ENCODE measurements around the gene CACNA1B. TPM values are rescaled to one million over a fixed set of nuclear protein-coding genes. Genes with fewer than 3 reads are reported as not detected.

The CACNA1B gene
- total and polyA plus RNA-seq, 2 of the 4 experiments (the other 2 are of a cell fraction), result 0.02 TPM; not detected in 1

GRCh38 chr9:138097501-138097991 is 220.0 kb downstream of the CACNA1B start:
- no CpG with 5 or more reads among the region's 13 CpGs for WGBS, 2 experiments (ENCODE audit: extremely low coverage in 2 of 2, insufficient read length in 1 of 2)
- no peak for TF ChIP-seq ELK1 (IDR thresholded peaks at IDR 0.05; ENCODE audit: borderline replicate concordance, low read depth, low read length)
- TF ChIP-seq USF2 (IDR thresholded peaks at IDR 0.05; ENCODE audit: low read depth, low read length), result no peak
- TF ChIP-seq, protein P1, sequence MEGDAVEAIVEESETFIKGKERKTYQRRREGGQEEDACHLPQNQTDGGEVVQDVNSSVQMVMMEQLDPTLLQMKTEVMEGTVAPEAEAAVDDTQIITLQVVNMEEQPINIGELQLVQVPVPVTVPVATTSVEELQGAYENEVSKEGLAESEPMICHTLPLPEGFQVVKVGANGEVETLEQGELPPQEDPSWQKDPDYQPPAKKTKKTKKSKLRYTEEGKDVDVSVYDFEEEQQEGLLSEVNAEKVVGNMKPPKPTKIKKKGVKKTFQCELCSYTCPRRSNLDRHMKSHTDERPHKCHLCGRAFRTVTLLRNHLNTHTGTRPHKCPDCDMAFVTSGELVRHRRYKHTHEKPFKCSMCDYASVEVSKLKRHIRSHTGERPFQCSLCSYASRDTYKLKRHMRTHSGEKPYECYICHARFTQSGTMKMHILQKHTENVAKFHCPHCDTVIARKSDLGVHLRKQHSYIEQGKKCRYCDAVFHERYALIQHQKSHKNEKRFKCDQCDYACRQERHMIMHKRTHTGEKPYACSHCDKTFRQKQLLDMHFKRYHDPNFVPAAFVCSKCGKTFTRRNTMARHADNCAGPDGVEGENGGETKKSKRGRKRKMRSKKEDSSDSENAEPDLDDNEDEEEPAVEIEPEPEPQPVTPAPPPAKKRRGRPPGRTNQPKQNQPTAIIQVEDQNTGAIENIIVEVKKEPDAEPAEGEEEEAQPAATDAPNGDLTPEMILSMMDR (conservative IDR thresholded peaks at IDR 0.05; ENCODE audit: low read depth, low read length), result no peak
- no peak for TF ChIP-seq RCOR1 (IDR thresholded peaks at IDR 0.05; ENCODE audit: insufficient replicate concordance, low read length)
- TF ChIP-seq SMC3 (IDR thresholded peaks at IDR 0.05; ENCODE audit: low read depth, low read length), result no peak
- TF ChIP-seq CEBPB (IDR thresholded peaks at IDR 0.05; ENCODE audit: low read depth, low read length), result no peak
- TF ChIP-seq MAFK (IDR thresholded peaks at IDR 0.05; ENCODE audit: low read depth, low read length), result no peak
- no peak for TF ChIP-seq MXI1 (IDR thresholded peaks at IDR 0.05; ENCODE audit: borderline replicate concordance, low read depth, low read length)
- no peak for TF ChIP-seq FOS (IDR thresholded peaks at IDR 0.05; ENCODE audit: low read depth, low read length)
- TF ChIP-seq RAD21 (IDR thresholded peaks at IDR 0.05; ENCODE audit: low read length), result no peak
- H3K9me1 ChIP-seq (ENCODE audit: insufficient read depth, low read length), result no peaks in the 10 kb centered on the region
- H3K36me3 ChIP-seq (ENCODE audit: control insufficient read depth, insufficient read depth, low read length), result no peaks in the 10 kb centered on the region
- H3K56ac ChIP-seq (ENCODE audit: extremely low read depth, insufficient read depth, low read length), result no peak overlapping the region
- no peak overlapping the region for H3K4me3 ChIP-seq (ENCODE audit: insufficient read depth, low read depth, low read length)
- H3K27me3 ChIP-seq (ENCODE audit: control insufficient read depth, insufficient read depth, low read length), result no peaks in the 10 kb centered on the region
- no peak for DNase-seq
- no TSS peak for BruUV-seq (replicated peaks)
- H3K27ac ChIP-seq (ENCODE audit: insufficient read depth, low read length), result no peak overlapping the region
- H2BK5ac ChIP-seq (ENCODE audit: low read depth, low read length, poor library complexity, severe bottlenecking), result no peak overlapping the region
- H3K4me2 ChIP-seq (ENCODE audit: low read depth, low read length), result no peak overlapping the region
- in situ Hi-C loops (cut with MboI; ENCODE audit: low sequenced_read_pairs) (no loop called here), dilution Hi-C loops (cut with HindIII; ENCODE audit: low sequenced_read_pairs, unreplicated experiment) (no loop called here), intact Hi-C loops (cut with micrococcal nuclease) (no loop called here)
- no peak for ATAC-seq (ENCODE audit: low read depth)
- H3K79me1 ChIP-seq (ENCODE audit: low read depth in 1 of 2, low read length in 2 of 2), result no peaks in the 10 kb centered on the region
- H2BK15ac ChIP-seq (ENCODE audit: low read depth, low read length), result no peak overlapping the region
- H3K9me3 ChIP-seq (ENCODE audit: control insufficient read depth, insufficient read depth, low read length), result peaks cover 49% of the 10 kb centered on the region
- no peak overlapping the region for H3K4ac ChIP-seq (ENCODE audit: low read depth, low read length)
- H2AK9ac ChIP-seq (replicated peaks; ENCODE audit: low read depth, low read length, poor library complexity), result no peak overlapping the region
- no peak overlapping the region for H4K5ac ChIP-seq (ENCODE audit: low read depth, low read length)
- H3K23ac ChIP-seq (ENCODE audit: low read depth, low read length), result no peak overlapping the region
- H3K18ac ChIP-seq (ENCODE audit: low read depth, low read length), result no peak overlapping the region
- ChIA-PET CTCF (no interaction called here), POLR2A (ENCODE audit: unreplicated experiment) (no interaction called here)
- H4K20me1 ChIP-seq (ENCODE audit: insufficient read depth, low read length), result no peaks in the 10 kb centered on the region
- no peaks in the 10 kb centered on the region for H3K4me1 ChIP-seq (ENCODE audit: control insufficient read depth, insufficient read depth, low read length)
- H3K14ac ChIP-seq (replicated peaks; ENCODE audit: low read depth, low read length), result no peak overlapping the region
- H4K91ac ChIP-seq (ENCODE audit: insufficient read depth, low read depth, low read length), result no peak overlapping the region
- H3K9ac ChIP-seq (ENCODE audit: low read depth, low read length), result no peak overlapping the region
- no peak overlapping the region for H2AK5ac ChIP-seq (ENCODE audit: low read depth, low read length)
- H2BK120ac ChIP-seq (ENCODE audit: low read depth, low read length), result no peak overlapping the region
- no peak overlapping the region for H2AFZ ChIP-seq (replicated peaks; ENCODE audit: low read length, poor library complexity)
- H2BK20ac ChIP-seq (ENCODE audit: low read depth, low read length), result no peak overlapping the region
- H4K8ac ChIP-seq (ENCODE audit: low read depth in 2 of 2, low read length in 2 of 2), result no peak overlapping the region

All from IMR-90 (cell line).